NCI-H2081 treated with DMSO at 0.1 percent for 48 hours (cell line): ENCODE results near the gene TOP1.

ENCODE experiments used
- DNase-seq: peaks from one replicate; lab custom pipeline; 2025; lab: John Stamatoyannopoulos, UW

The TOP1 gene

GRCh38 chr20:41145821-41146620, 117.4 kb downstream of the TOP1 start:
- DNase-seq = no peak

- DNase-seq = no peak
Measured at GRCh38 chr20:41147767-41148191, 119.2 kb downstream of the TOP1 start.

GRCh38 chr20:41148942-41149341, 120.3 kb downstream of the TOP1 start:
- no peak for DNase-seq

GRCh38 chr20:41150664-41151063, 122.0 kb downstream of the TOP1 start:
- no peak for DNase-seq

- DNase-seq = no peak
Measured at GRCh38 chr20:41151134-41151869, 122.7 kb downstream of the TOP1 start.

GRCh38 chr20:41152108-41152757, 123.6 kb downstream of the TOP1 start:
- DNase-seq = no peak

- no peak for DNase-seq
Measured at GRCh38 chr20:41154436-41155176, 126.0 kb downstream of the TOP1 start.

GRCh38 chr20:41155261-41155660, 126.6 kb downstream of the TOP1 start:
- no peak for DNase-seq

- no peak for DNase-seq
Measured at GRCh38 chr20:41158082-41158625, 129.5 kb downstream of the TOP1 start.

GRCh38 chr20:41159547-41159946, 130.9 kb downstream of the TOP1 start:
- DNase-seq = no peak

GRCh38 chr20:41160686-41161085, 132.1 kb downstream of the TOP1 start:
- no peak for DNase-seq

GRCh38 chr20:41161886-41162285, 133.3 kb downstream of the TOP1 start:
- DNase-seq = no peak

GRCh38 chr20:41162396-41162795, 133.8 kb downstream of the TOP1 start:
- DNase-seq = no peak

GRCh38 chr20:41163821-41164220, 135.2 kb downstream of the TOP1 start:
- DNase-seq = no peak

GRCh38 chr20:41165001-41165882, 136.6 kb downstream of the TOP1 start:
- DNase-seq = no peak

- no peak for DNase-seq
Measured at GRCh38 chr20:41166201-41167117, 137.8 kb downstream of the TOP1 start.

GRCh38 chr20:41167118-41167470, 138.5 kb downstream of the TOP1 start:
- DNase-seq = no peak

GRCh38 chr20:41167481-41168253, 139.0 kb downstream of the TOP1 start:
- DNase-seq = no peak
